Lower lobe of right lung (tissue), 2 donors: ENCODE data around the gene SNRK. TPM values are rescaled to one million over a fixed set of nuclear protein-coding genes. Genes with fewer than 3 reads are reported as not detected.

ENCODE experiments used
- ATAC-seq, 2 donors: fragments of 200-7000 bp; cut with Tn5 transposase; one replicate each; pipeline ENCODE4 v1.9.1; 2020 to 2022; ENCODE audit warnings: mild to moderate bottlenecking in 2 of 2, moderate library complexity in 2 of 2
- DNase-seq: peaks from one replicate; pipeline ENCODE4 v3.0.0-alpha.2; 2020
- H3K27ac ChIP-seq: fragments of 200-600 bp; one replicate; pipeline ENCODE4 v1.8.0; 2022
- H3K27me3 ChIP-seq: fragments of 200-600 bp; one replicate; pipeline ENCODE4 v1.8.0; 2022; ENCODE audit warnings: low read depth
- H3K36me3 ChIP-seq: fragments of 200-600 bp; one replicate; pipeline ENCODE4 v1.8.0; 2022; ENCODE audit warnings: mild to moderate bottlenecking
- H3K4me1 ChIP-seq: fragments of 200-600 bp; one replicate; pipeline ENCODE4 v1.8.0; 2022
- H3K4me3 ChIP-seq: fragments of 200-600 bp; one replicate; pipeline ENCODE4 v1.8.0; 2022; ENCODE audit warnings: mild to moderate bottlenecking
- H3K9me3 ChIP-seq: fragments of 200-600 bp; one replicate; pipeline ENCODE4 v1.8.0; 2022
- CTCF ChIP-seq: fragments of 200-600 bp; IDR thresholded peaks from one replicate; pipeline ENCODE4 v1.8.0; 2022; ENCODE audit warnings: antibody characterized with exemption, mild to moderate bottlenecking
- intact Hi-C: fragments of 100-400 bp; cut with DNase I; formaldehyde crosslinking; loops from one replicate; pipeline ENCODE4 v1.11.0; 2022
- total RNA-seq: library from RNA; stranded (reverse); fragmentation: NEBNext Ultra II Directional; extraction: Animal tissue kit (Norgen Biotek cat#: 25700); gene quantifications from one replicate; pipeline ENCODE4 v1.2.1, GENCODE V29; 2021
- donor health status: DM: no; HTN: yes; CAD: no; lungs with severe emphysema.

The SNRK gene
- total RNA-seq, 1 donor from 2014 or later = 55.1 TPM

DNA sequence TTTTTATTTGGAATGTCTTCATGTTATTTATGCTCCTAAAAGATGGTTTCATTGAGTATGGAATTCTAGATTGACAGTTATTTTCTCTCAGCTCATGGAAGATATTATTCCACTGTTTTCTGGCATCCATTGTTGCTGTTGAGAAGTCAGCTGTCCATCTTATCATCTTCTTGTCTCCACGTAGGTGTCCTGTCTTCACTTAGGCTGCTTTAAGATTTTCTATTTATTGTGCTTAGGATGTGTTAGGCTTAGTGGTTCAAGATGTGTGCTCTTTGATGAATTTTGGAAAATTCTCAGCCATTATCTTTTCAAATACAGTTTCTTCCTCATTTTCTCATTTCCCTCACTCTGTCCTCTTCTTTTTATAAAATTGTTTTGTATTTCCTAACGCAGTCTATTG, 52.0 kb downstream of the SNRK start:
- Histone ChIP-seq H3K27me3 (no peaks in the 10 kb centered on the region), H3K9me3 (peaks cover 45% of the 10 kb centered on the region), H3K36me3 (peaks cover 89% of the 10 kb centered on the region), H3K27ac (no peak overlapping the region), H3K4me1 (no peaks in the 10 kb centered on the region), H3K4me3 (no peak overlapping the region)
- ATAC-seq (no peak), DNase-seq (no peak)
- intact Hi-C loops = no loop called here
- no peak for TF ChIP-seq CTCF

DNA sequence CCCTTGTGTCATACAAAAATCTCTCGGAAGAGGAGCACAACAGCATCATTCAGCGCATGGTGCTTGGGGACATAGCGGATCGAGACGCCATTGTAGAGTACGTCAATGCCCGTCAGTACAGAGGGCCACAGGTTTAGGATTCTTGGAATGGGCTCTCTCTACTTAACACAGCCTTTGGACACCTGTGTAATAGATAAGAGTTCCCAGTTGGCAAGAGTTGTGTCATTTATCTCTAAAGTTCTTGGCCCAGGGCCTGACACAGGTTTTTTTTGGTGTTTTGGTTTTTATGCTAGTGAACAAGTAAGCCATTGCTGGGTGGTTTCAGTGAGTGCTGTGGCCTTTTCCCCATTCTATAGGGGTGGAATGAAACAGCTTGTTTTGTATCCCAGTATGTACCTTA, 54.1 kb downstream of the SNRK start:
- DNase-seq = no peak
- peaks cover 89% of the 10 kb centered on the region for H3K36me3 ChIP-seq
- ATAC-seq = no peak
- peaks cover 3% of the 10 kb centered on the region for H3K4me1 ChIP-seq
- intact Hi-C loops = no loop called here
- H3K27ac ChIP-seq = no peak overlapping the region
- no peak overlapping the region for H3K4me3 ChIP-seq
- H3K27me3 ChIP-seq = no peaks in the 10 kb centered on the region
- H3K9me3 ChIP-seq = peaks cover 34% of the 10 kb centered on the region
- TF ChIP-seq CTCF = no peak

- Histone ChIP-seq H3K4me3 (no peak overlapping the region), H3K27me3 (no peaks in the 10 kb centered on the region), H3K9me3 (peaks cover 26% of the 10 kb centered on the region), H3K4me1 (peaks cover 10% of the 10 kb centered on the region), H3K36me3 (peaks cover 92% of the 10 kb centered on the region), H3K27ac (no peak overlapping the region)
- intact Hi-C loops = no loop called here
- TF ChIP-seq CTCF = no peak
- ATAC-seq = no peak
- no peak for DNase-seq
Observed at GRCh38 chr3:43341788-43342187, 55.4 kb downstream of the SNRK start.

DNA sequence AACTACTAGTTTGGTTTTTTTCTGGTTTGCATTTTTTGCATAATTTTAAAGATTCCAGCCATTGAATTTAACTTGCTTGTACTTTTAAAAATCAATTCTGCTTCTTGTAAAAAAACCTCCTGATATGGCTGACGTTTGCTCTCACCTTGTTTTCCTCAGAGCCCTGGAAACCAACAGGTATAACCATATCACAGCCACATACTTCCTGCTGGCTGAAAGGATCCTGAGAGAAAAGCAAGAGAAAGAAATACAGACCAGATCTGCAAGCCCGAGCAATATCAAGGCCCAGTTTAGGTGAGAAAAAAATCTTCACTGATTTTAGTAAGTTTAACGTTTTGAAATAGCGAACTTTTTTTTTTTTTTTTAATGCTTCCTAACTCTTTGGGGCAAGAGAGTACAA, 56.8 kb downstream of the SNRK start:
- Histone ChIP-seq H3K36me3 (peaks cover 92% of the 10 kb centered on the region), H3K4me3 (no peak overlapping the region), H3K27ac (no peak overlapping the region), H3K9me3 (peaks cover 12% of the 10 kb centered on the region), H3K4me1 (peaks cover 10% of the 10 kb centered on the region), H3K27me3 (no peaks in the 10 kb centered on the region)
- intact Hi-C loops = no loop called here
- DNase-seq = no peak
- no peak for TF ChIP-seq CTCF
- ATAC-seq = no peak

DNA sequence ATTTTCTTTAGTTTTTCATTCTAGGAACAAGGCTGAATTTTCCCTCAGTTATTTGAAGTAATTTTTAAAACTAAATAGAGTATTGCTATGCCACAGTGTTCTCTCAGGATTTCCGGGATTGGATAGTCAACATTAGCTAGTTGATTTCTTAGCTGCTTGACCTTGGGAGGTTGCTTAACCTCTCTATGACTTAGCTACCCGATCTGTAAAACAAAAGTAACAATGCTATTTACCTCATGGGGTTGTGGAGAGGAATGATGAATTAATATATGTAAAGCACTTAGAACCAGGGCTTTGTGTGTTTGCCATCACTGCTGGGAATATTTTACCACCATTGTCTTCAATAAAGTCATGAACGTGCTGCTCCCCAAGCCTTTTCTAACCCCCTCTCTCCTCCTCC, 57.5 kb downstream of the SNRK start:
- peaks cover 98% of the 10 kb centered on the region for H3K36me3 ChIP-seq
- no peaks in the 10 kb centered on the region for H3K27me3 ChIP-seq
- ATAC-seq (no peak), DNase-seq (no peak)
- peaks cover 6% of the 10 kb centered on the region for H3K9me3 ChIP-seq
- intact Hi-C loops = no loop called here
- H3K4me3 ChIP-seq = no peak overlapping the region
- H3K4me1 ChIP-seq = peaks cover 10% of the 10 kb centered on the region
- TF ChIP-seq CTCF = no peak
- no peak overlapping the region for H3K27ac ChIP-seq

GRCh38 chr3:43344520-43344919, 58.2 kb downstream of the SNRK start:
- intact Hi-C loops = no loop called here
- Histone ChIP-seq H3K36me3 (peaks cover 98% of the 10 kb centered on the region), H3K4me3 (no peak overlapping the region), H3K4me1 (peaks cover 10% of the 10 kb centered on the region), H3K27me3 (no peaks in the 10 kb centered on the region), H3K27ac (no peak overlapping the region), H3K9me3 (no peaks in the 10 kb centered on the region)
- no peak for TF ChIP-seq CTCF
- ATAC-seq (no peak), DNase-seq (no peak)
